A673 (cell line): ENCODE data around the gene WDR88.

Experiments
- EZH2 ChIP-seq: fragments of 200-600 bp; sonication (generic); IDR thresholded peaks from 2 replicates; pipeline ENCODE4 v1.6.1; 2017; ENCODE audit warnings: borderline replicate concordance, low read depth, mild to moderate bottlenecking, mixed read lengths, antibody characterized with exemption, low read length; ENCODE audit not compliant: poor library complexity, severe bottlenecking
- TF ChIP-seq, protein P1 (sequence below): fragments of 300-800, 200-600 bp; sonication (generic); conservative IDR thresholded peaks from 2 replicates; pipeline ENCODE4 v1.5.1; 2017; ENCODE audit warnings: low read depth, mild to moderate bottlenecking, antibody characterized with exemption, low read length, moderate library complexity, mixed read lengths

DNA sequence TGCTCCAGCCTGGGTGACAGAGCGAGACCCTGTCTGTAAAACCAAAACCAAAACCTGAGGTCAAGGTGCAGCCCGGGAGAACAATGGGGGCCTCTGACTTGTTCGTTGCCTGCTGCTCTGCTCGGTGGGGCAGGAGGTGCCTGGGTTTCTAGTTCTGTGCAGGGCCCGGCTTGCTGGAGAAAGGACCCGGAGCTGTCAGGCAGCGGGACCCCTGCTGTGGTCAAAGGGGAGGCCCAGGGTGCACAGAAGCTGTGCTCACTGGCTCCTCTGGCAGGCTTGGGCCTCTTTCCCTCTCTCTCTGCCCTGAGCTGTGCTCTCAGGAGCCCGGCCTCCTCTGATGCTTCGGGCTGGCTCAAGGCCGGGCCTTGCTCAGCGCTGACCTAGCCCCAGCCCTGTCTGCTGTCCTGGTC lies 65.7 kb downstream of the WDR88 start:
- TF ChIP-seq, protein P1, sequence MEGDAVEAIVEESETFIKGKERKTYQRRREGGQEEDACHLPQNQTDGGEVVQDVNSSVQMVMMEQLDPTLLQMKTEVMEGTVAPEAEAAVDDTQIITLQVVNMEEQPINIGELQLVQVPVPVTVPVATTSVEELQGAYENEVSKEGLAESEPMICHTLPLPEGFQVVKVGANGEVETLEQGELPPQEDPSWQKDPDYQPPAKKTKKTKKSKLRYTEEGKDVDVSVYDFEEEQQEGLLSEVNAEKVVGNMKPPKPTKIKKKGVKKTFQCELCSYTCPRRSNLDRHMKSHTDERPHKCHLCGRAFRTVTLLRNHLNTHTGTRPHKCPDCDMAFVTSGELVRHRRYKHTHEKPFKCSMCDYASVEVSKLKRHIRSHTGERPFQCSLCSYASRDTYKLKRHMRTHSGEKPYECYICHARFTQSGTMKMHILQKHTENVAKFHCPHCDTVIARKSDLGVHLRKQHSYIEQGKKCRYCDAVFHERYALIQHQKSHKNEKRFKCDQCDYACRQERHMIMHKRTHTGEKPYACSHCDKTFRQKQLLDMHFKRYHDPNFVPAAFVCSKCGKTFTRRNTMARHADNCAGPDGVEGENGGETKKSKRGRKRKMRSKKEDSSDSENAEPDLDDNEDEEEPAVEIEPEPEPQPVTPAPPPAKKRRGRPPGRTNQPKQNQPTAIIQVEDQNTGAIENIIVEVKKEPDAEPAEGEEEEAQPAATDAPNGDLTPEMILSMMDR: no peak
- no peak for TF ChIP-seq EZH2
